HL-60 (cell line): ENCODE measurements around the gene PRRC2C.

Experiments used
- CTCF ChIP-seq: IDR thresholded peaks from one replicate; pipeline ENCODE4 v1.5.1; 2011; ENCODE audit warnings: low read length, control low read depth, inconsistent platforms; ENCODE audit not compliant: insufficient read depth
- TF ChIP-seq, protein P1 (sequence below): IDR thresholded peaks from 2 replicates; pipeline ENCODE4 v1.6.1; 2012; ENCODE audit warnings: low read depth; ENCODE audit not compliant: insufficient replicate concordance

GRCh38 chr1:171600862-171601261 lies 115.5 kb downstream of the PRRC2C start:
- no peak for TF ChIP-seq CTCF
- TF ChIP-seq, protein P1, sequence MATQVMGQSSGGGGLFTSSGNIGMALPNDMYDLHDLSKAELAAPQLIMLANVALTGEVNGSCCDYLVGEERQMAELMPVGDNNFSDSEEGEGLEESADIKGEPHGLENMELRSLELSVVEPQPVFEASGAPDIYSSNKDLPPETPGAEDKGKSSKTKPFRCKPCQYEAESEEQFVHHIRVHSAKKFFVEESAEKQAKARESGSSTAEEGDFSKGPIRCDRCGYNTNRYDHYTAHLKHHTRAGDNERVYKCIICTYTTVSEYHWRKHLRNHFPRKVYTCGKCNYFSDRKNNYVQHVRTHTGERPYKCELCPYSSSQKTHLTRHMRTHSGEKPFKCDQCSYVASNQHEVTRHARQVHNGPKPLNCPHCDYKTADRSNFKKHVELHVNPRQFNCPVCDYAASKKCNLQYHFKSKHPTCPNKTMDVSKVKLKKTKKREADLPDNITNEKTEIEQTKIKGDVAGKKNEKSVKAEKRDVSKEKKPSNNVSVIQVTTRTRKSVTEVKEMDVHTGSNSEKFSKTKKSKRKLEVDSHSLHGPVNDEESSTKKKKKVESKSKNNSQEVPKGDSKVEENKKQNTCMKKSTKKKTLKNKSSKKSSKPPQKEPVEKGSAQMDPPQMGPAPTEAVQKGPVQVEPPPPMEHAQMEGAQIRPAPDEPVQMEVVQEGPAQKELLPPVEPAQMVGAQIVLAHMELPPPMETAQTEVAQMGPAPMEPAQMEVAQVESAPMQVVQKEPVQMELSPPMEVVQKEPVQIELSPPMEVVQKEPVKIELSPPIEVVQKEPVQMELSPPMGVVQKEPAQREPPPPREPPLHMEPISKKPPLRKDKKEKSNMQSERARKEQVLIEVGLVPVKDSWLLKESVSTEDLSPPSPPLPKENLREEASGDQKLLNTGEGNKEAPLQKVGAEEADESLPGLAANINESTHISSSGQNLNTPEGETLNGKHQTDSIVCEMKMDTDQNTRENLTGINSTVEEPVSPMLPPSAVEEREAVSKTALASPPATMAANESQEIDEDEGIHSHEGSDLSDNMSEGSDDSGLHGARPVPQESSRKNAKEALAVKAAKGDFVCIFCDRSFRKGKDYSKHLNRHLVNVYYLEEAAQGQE: no peak
